ENCODE measurements around the gene TSPOAP1.

The TSPOAP1 gene

GRCh38 chr17:58334256-58334655, 5.7 kb upstream of the TSPOAP1 start:
- no peak overlapping the region for H3K27ac ChIP-seq
- TF ChIP-seq CTCF (conservative IDR thresholded peaks at IDR 0.05): no peak

- TF ChIP-seq CTCF (conservative IDR thresholded peaks at IDR 0.05): no peak
- H3K27ac ChIP-seq: no peak overlapping the region
These were observed 5.2 kb upstream of the TSPOAP1 start for GRCh38 chr17:58333736-58334207.

GRCh38 chr17:58332778-58333735, 4.5 kb upstream of the TSPOAP1 start:
- TF ChIP-seq CTCF (conservative IDR thresholded peaks at IDR 0.05): no peak
- H3K27ac ChIP-seq: no peak overlapping the region

GRCh38 chr17:58331815-58332777, 3.5 kb upstream of the TSPOAP1 start:
- TF ChIP-seq CTCF (conservative IDR thresholded peaks at IDR 0.05): no peak
- H3K27ac ChIP-seq: no peak overlapping the region

- no peak for TF ChIP-seq CTCF (conservative IDR thresholded peaks at IDR 0.05)
- no peak overlapping the region for H3K27ac ChIP-seq
These were observed 2.6 kb upstream of the TSPOAP1 start for GRCh38 chr17:58330997-58331814.

- H3K27ac ChIP-seq: no peak overlapping the region
- no peak for TF ChIP-seq CTCF (conservative IDR thresholded peaks at IDR 0.05)
These were observed 2.0 kb upstream of the TSPOAP1 start for GRCh38 chr17:58330538-58330996.

All from VCaP (cell line).